GM23338 (cell line): Measurements from ENCODE around the gene LRRC26. TPM values are rescaled to one million over a fixed set of nuclear protein-coding genes. Genes with fewer than 3 reads are reported as not detected.

Experiments
- ATAC-seq: fragments of 200-7000 bp; cut with Tn5 transposase; 3 replicates; pipeline ENCODE4 v1.9.1; 2020
- DNase-seq: peaks from one replicate; pipeline ENCODE4 v3.0.0-alpha.2; 2015; ENCODE audit warnings: low spot score
- H2AFZ ChIP-seq: fragments of 200-600 bp; sonication (generic); 2 replicates; pipeline ENCODE4 v1.8.0; 2016; ENCODE audit warnings: antibody characterized with exemption, mild to moderate bottlenecking, moderate library complexity
- H3F3A ChIP-seq: fragments of 200-600 bp; sonication (generic); replicated peaks from 2 replicates; pipeline ENCODE4 v1.8.0; 2017; ENCODE audit warnings: antibody characterized with exemption, mixed run types, low read depth
- H3K27ac ChIP-seq: fragments of 200-600 bp; sonication (generic); 2 replicates; pipeline ENCODE4 v1.6.1; 2016; ENCODE audit warnings: low read depth
- H3K27me3 ChIP-seq: fragments of 200-600 bp; sonication (generic); 2 replicates; pipeline ENCODE4 v1.8.0; 2016; ENCODE audit warnings: mild to moderate bottlenecking, mixed run types, moderate library complexity; ENCODE audit not compliant: insufficient read depth
- H3K36me3 ChIP-seq: fragments of 200-600 bp; sonication (generic); 2 replicates; pipeline ENCODE4 v1.8.0; 2016; ENCODE audit warnings: mild to moderate bottlenecking; ENCODE audit not compliant: insufficient read depth
- H3K4me1 ChIP-seq: fragments of 200-600 bp; sonication (generic); 2 replicates; pipeline ENCODE4 v1.8.0; 2016; ENCODE audit warnings: mild to moderate bottlenecking, moderate library complexity; ENCODE audit not compliant: insufficient read depth
- H3K4me2 ChIP-seq: fragments of 200-600 bp; sonication (generic); 2 replicates; pipeline ENCODE4 v1.7.1; 2017; ENCODE audit warnings: mixed run types
- H3K4me3 ChIP-seq: fragments of 200-600 bp; sonication (generic); 2 replicates; pipeline ENCODE4 v1.6.1; 2016; ENCODE audit warnings: mixed run types
- H3K79me2 ChIP-seq: fragments of 200-600 bp; sonication (generic); replicated peaks from 2 replicates; pipeline ENCODE4 v1.8.0; 2017; ENCODE audit warnings: mild to moderate bottlenecking; ENCODE audit not compliant: insufficient read depth
- H3K9me2 ChIP-seq: fragments of 200-600 bp; sonication (generic); 2 replicates; pipeline ENCODE4 v1.8.0; 2017; ENCODE audit not compliant: insufficient read depth
- H4K20me1 ChIP-seq: fragments of 200-600 bp; sonication (generic); replicated peaks from 2 replicates; pipeline ENCODE4 v1.8.0; 2017; ENCODE audit warnings: mild to moderate bottlenecking; ENCODE audit not compliant: insufficient read depth
- H3K27ac Mint-ChIP-seq: 2 replicates; pipeline ENCODE4 v1.8.0; 2020; ENCODE audit warnings: inconsistent platforms, mild to moderate bottlenecking, moderate library complexity, mixed read lengths
- H3K27me3 Mint-ChIP-seq: 3 replicates; pipeline ENCODE4 v1.8.0; 2022; ENCODE audit warnings: low read depth, mild to moderate bottlenecking, moderate library complexity, mixed read lengths, inconsistent platforms; ENCODE audit not compliant: insufficient read depth, poor library complexity
- H3K36me3 Mint-ChIP-seq: 3 replicates; pipeline ENCODE4 v1.8.0; 2021; ENCODE audit warnings: low read depth, mild to moderate bottlenecking, inconsistent platforms, moderate library complexity, mixed read lengths
- H3K4me1 Mint-ChIP-seq: 3 replicates; pipeline ENCODE4 v1.8.0; 2020; ENCODE audit warnings: mild to moderate bottlenecking, inconsistent platforms, mixed read lengths
- H3K4me3 Mint-ChIP-seq: 3 replicates; pipeline ENCODE4 v1.8.0; 2021; ENCODE audit warnings: moderate library complexity, mild to moderate bottlenecking, inconsistent platforms, mixed read lengths
- H3K9me3 Mint-ChIP-seq: 3 replicates; pipeline ENCODE4 v1.8.0; 2020; ENCODE audit warnings: moderate library complexity, mild to moderate bottlenecking, inconsistent platforms, mixed read lengths
- CREB1 ChIP-seq: fragments of 250-450 bp; sonication (Bioruptor Pico); IDR thresholded peaks from 2 replicates; pipeline ENCODE4 v1.5.0; 2020; ENCODE audit warnings: low read depth, mild to moderate bottlenecking, moderate library complexity
- ETS1 ChIP-seq: IDR thresholded peaks from 2 replicates; pipeline ENCODE4 v1.6.1; 2016; ENCODE audit warnings: antibody characterized with exemption
- EZH2 ChIP-seq: fragments of 200-600 bp; sonication (generic); IDR thresholded peaks from one replicate; pipeline ENCODE4 v1.8.0; 2017; ENCODE audit warnings: antibody characterized with exemption, mild to moderate bottlenecking, low read depth; ENCODE audit not compliant: unreplicated experiment
- EZH2phosphoT487 ChIP-seq: fragments of 200-600 bp; sonication (generic); IDR thresholded peaks from one replicate; pipeline ENCODE4 v1.8.1; 2018; ENCODE audit warnings: antibody characterized with exemption; ENCODE audit not compliant: unreplicated experiment
- JUNB ChIP-seq: IDR thresholded peaks from one replicate; pipeline ENCODE4 v1.6.1; 2016; ENCODE audit warnings: antibody characterized with exemption; ENCODE audit not compliant: unreplicated experiment
- POLR2AphosphoS5 ChIP-seq: IDR thresholded peaks from 2 replicates; pipeline ENCODE4 v1.6.1; 2016; ENCODE audit warnings: antibody characterized with exemption, low read depth
- ZNF114 ChIP-seq: fragments of 250-450 bp; sonication (Bioruptor Pico); IDR thresholded peaks from 2 replicates; pipeline ENCODE4 v1.5.0; 2020; ENCODE audit warnings: mild to moderate bottlenecking, moderate library complexity
- ZNF331 ChIP-seq: fragments of 250-450 bp; sonication (Bioruptor Pico); IDR thresholded peaks from 2 replicates; pipeline ENCODE4 v1.5.0; 2020; ENCODE audit warnings: low read depth, mild to moderate bottlenecking, moderate library complexity
- ZNF462 ChIP-seq: fragments of 250-450 bp; sonication (Bioruptor Pico); IDR thresholded peaks from 2 replicates; pipeline ENCODE4 v1.5.0; 2020; ENCODE audit warnings: mild to moderate bottlenecking, moderate library complexity
- polyA plus RNA-seq: library from polyadenylated mRNA; unstranded; fragments of >200 nt; fragmentation: Nextera tagmentation; extraction: Ambion mirVana; gene quantifications from 2 replicates; pipeline ENCODE4 v1.2.1, GENCODE V29; 2016
- total RNA-seq: library from RNA; depleted of rRNA; stranded (reverse); fragments of >200 nt; shearing (Covaris generic); gene quantifications from 2 replicates; pipeline ENCODE4 v1.2.3, GENCODE V29; 2014

The LRRC26 gene
- total and polyA plus RNA-seq, 2 experiments from 2014 or later: 0.21 to 4.3 TPM

- DNase-seq: no peak
- Histone ChIP-seq H3K4me1 (no peaks in the 10 kb centered on the region), H2AFZ (no peak overlapping the region), H4K20me1 (no peaks in the 10 kb centered on the region; the same call in 1 of the 2 replicates), H3K4me2 (no peak overlapping the region), H3K27me3 (0 out of 2 replicates have a peak, but pooled peaks cover under 1% of the 10 kb centered on the region), H3K79me2 (no peaks in the 10 kb centered on the region), H3K9me2 (no peaks in the 10 kb centered on the region), H3K36me3 (no peaks in the 10 kb centered on the region), H3K27ac (no peak overlapping the region), H3F3A (peaks cover 19% of the 10 kb centered on the region), H3K4me3 (no peak overlapping the region)
- Mint-ChIP-seq H3K27ac (no peak overlapping the region), H3K27me3 (peaks cover 7% of the 10 kb centered on the region), H3K36me3 (no peaks in the 10 kb centered on the region), H3K9me3 (peaks cover 13% of the 10 kb centered on the region; the same call in 2 of the 3 replicates), H3K4me1 (peaks cover 2% of the 10 kb centered on the region; the same call in 1 of the 3 replicates), H3K4me3 (no peak overlapping the region)
- TF ChIP-seq EZH2: no peak
- TF ChIP-seq ETS1: no peak
- no peak for TF ChIP-seq EZH2phosphoT487
- TF ChIP-seq ZNF462 (CRISPR knock-in tag): no peak
- no peak for TF ChIP-seq POLR2AphosphoS5
- no peak for TF ChIP-seq ZNF331 (CRISPR knock-in tag)
- no peak for TF ChIP-seq ZNF114 (CRISPR knock-in tag)
- TF ChIP-seq JUNB: no peak
- TF ChIP-seq CREB1 (CRISPR knock-in tag): no peak
- ATAC-seq: no peak
Observed at GRCh38 chr9:137149363-137149762, 20.5 kb downstream of the LRRC26 start.
